GM23248 (cell line): ENCODE data around the gene NECAP2. TPM values are rescaled to one million over a fixed set of nuclear protein-coding genes. Genes with fewer than 3 reads are reported as not detected.

ENCODE experiments used
- DNase-seq: peaks from one replicate; pipeline ENCODE4 v3.0.0-alpha.2; 2015
- H2AFZ ChIP-seq: fragments of 200-600 bp; sonication (generic); 2 replicates; pipeline ENCODE4 v1.6.1; 2016; ENCODE audit warnings: antibody characterized with exemption
- H3F3A ChIP-seq: fragments of 200-600 bp; sonication (generic); 2 replicates; pipeline ENCODE4 v1.6.1; 2016; ENCODE audit warnings: mild to moderate bottlenecking, antibody characterized with exemption, mixed run types; ENCODE audit not compliant: insufficient read depth
- H3K27ac ChIP-seq: fragments of 200-600 bp; sonication (generic); 2 replicates; pipeline ENCODE4 v1.5.1; 2016; ENCODE audit warnings: mild to moderate bottlenecking
- H3K27me3 ChIP-seq: fragments of 200-600 bp; sonication (generic); replicated peaks from 2 replicates; pipeline ENCODE4 v1.6.1; 2016; ENCODE audit warnings: mild to moderate bottlenecking; ENCODE audit not compliant: insufficient read depth
- H3K36me3 ChIP-seq: fragments of 200-600 bp; sonication (generic); 2 replicates; pipeline ENCODE4 v1.6.1; 2016; ENCODE audit warnings: low read depth, mild to moderate bottlenecking
- H3K4me1 ChIP-seq: fragments of 200-600 bp; sonication (generic); 2 replicates; pipeline ENCODE4 v1.6.1; 2016; ENCODE audit warnings: mild to moderate bottlenecking; ENCODE audit not compliant: insufficient read depth
- H3K4me2 ChIP-seq: fragments of 200-600 bp; sonication (generic); one replicate; pipeline ENCODE4 v1.6.1; 2016; ENCODE audit warnings: mild to moderate bottlenecking; ENCODE audit not compliant: unreplicated experiment
- H3K4me3 ChIP-seq: fragments of 200-600 bp; sonication (generic); 2 replicates; pipeline ENCODE4 v1.5.1; 2016; ENCODE audit warnings: mild to moderate bottlenecking
- H3K79me2 ChIP-seq: fragments of 200-600 bp; sonication (generic); 2 replicates; pipeline ENCODE4 v1.6.1; 2016; ENCODE audit warnings: mild to moderate bottlenecking; ENCODE audit not compliant: insufficient read depth
- H3K9ac ChIP-seq: fragments of 200-600 bp; sonication (generic); 2 replicates; pipeline ENCODE4 v1.6.1; 2016; ENCODE audit warnings: mild to moderate bottlenecking
- H3K9me2 ChIP-seq: fragments of 200-600 bp; sonication (generic); 2 replicates; pipeline ENCODE4 v1.6.1; 2016; ENCODE audit warnings: mixed run types, mild to moderate bottlenecking, moderate library complexity; ENCODE audit not compliant: insufficient read depth
- H3K9me3 ChIP-seq: fragments of 200-600 bp; sonication (generic); one replicate; pipeline ENCODE4 v1.6.1; 2017; ENCODE audit warnings: low read depth
- H4K20me1 ChIP-seq: fragments of 200-600 bp; sonication (generic); 2 replicates; pipeline ENCODE4 v1.6.0; 2016; ENCODE audit not compliant: insufficient read depth
- EZH2 ChIP-seq: fragments of 200-600 bp; sonication (generic); IDR thresholded peaks from 2 replicates; pipeline ENCODE4 v1.6.1; 2018; ENCODE audit warnings: antibody characterized with exemption, mild to moderate bottlenecking; ENCODE audit not compliant: insufficient read depth, poor library complexity, severe bottlenecking
- EZH2phosphoT487 ChIP-seq: fragments of 200-600 bp; sonication (generic); IDR thresholded peaks from 2 replicates; pipeline ENCODE4 v1.6.1; 2018; ENCODE audit warnings: antibody characterized with exemption, moderate library complexity, mild to moderate bottlenecking, low read depth; ENCODE audit not compliant: insufficient read depth
- WGBS, 2 experiments: methylation state at CpG; one replicate each; pipeline ENCODE4 v1.1.6; 2015 to 2017; ENCODE audit warnings: low lambda C conversion rate in 2 of 2, low coverage in 1 of 2; ENCODE audit errors: missing lambda C conversion rate in 2 of 2; 5-methylcytosine and 5-hydroxymethylcytosine counted together
- in situ Hi-C: fragments of 300-500 bp; cut with MboI; formaldehyde crosslinking; loops from 2 replicates; pipeline ENCODE4 v1.15.0; 2020
- polyA plus RNA-seq: library from polyadenylated mRNA; unstranded; fragments of >200 nt; fragmentation: Nextera tagmentation; extraction: Ambion mirVana; gene quantifications from 2 replicates; pipeline ENCODE4 v1.2.1, GENCODE V29; 2016
- total RNA-seq: library from RNA; depleted of rRNA; stranded (reverse); fragments of >200 nt; shearing (Covaris generic); gene quantifications from 2 replicates; pipeline ENCODE4 v1.2.3, GENCODE V29; 2014; rRNA removed

The NECAP2 gene
- total RNA-seq (112 and 117 TPM in 2 replicates), polyA plus RNA-seq (102 and 106 TPM in 2 replicates)

- no peaks in the 10 kb centered on the region for H4K20me1 ChIP-seq
- no peaks in the 10 kb centered on the region for H3K9me2 ChIP-seq
- H3K4me2 ChIP-seq = peak within 1 kb of the TSS; percentile 90
- 0 to 1% methylated on average over 46 to 66 of the region's 68 CpGs for WGBS, 2 experiments
- TF ChIP-seq EZH2 (no peak), EZH2phosphoT487 (no peak)
- H3K4me3 ChIP-seq = peak within 1 kb of the TSS; percentile 100
- in situ Hi-C loops = no loop called here
- peak; percentile 96 for DNase-seq
- H3K79me2 ChIP-seq = peaks cover 52% of the 10 kb centered on the region
- H3F3A ChIP-seq = no peaks in the 10 kb centered on the region
- H3K27me3 ChIP-seq = no peaks in the 10 kb centered on the region
- H3K4me1 ChIP-seq = no peaks in the 10 kb centered on the region
- peak within 1 kb of the TSS; percentile 97 for H2AFZ ChIP-seq
- peak within 1 kb of the TSS; percentile 91 for H3K9ac ChIP-seq
- H3K9me3 ChIP-seq = no peaks in the 10 kb centered on the region
- H3K27ac ChIP-seq = peak within 1 kb of the TSS; percentile 29
- peaks cover 11% of the 10 kb centered on the region; the same call in 1 of the 2 replicates for H3K36me3 ChIP-seq
Measured at GRCh38 chr1:16440470-16441281, at the start of gene NECAP2. Gene NECAP2, plus strand, starts transcription at chr1:16440724. Its CDS starts 38 bp downstream, at chr1:16440762.

GRCh38 chr1:16391411-16391810, 49.1 kb upstream of the NECAP2 start:
- Histone ChIP-seq H3K36me3 (peaks cover 9% of the 10 kb centered on the region; the same call in 1 of the 2 replicates), H3K79me2 (peaks cover 99% of the 10 kb centered on the region), H3K9me2 (no peaks in the 10 kb centered on the region), H3K27ac (no peak overlapping the region), H3K4me3 (no peak overlapping the region), H3K9me3 (no peaks in the 10 kb centered on the region), H3F3A (peaks cover 25% of the 10 kb centered on the region), H3K4me1 (peaks cover 32% of the 10 kb centered on the region), H2AFZ (no peak overlapping the region), H3K9ac (no peak overlapping the region), H4K20me1 (peaks cover 12% of the 10 kb centered on the region), H3K27me3 (no peaks in the 10 kb centered on the region), H3K4me2 (no peak overlapping the region)
- no peak for TF ChIP-seq EZH2phosphoT487
- TF ChIP-seq EZH2 = no peak
- 82 to 85% methylated on average over 3 of the region's 3 CpGs for WGBS, 2 experiments
- no peak for DNase-seq
- in situ Hi-C loops = no loop called here

GRCh38 chr1:16392740-16393569, 47.6 kb upstream of the NECAP2 start:
- Histone ChIP-seq H3F3A (peaks cover 15% of the 10 kb centered on the region; the same call in 1 of the 2 replicates), H3K4me3 (no peak overlapping the region), H3K9ac (no peak overlapping the region), H3K27me3 (no peaks in the 10 kb centered on the region), H3K9me3 (no peaks in the 10 kb centered on the region), H3K27ac (no peak overlapping the region), H3K4me1 (peaks cover 27% of the 10 kb centered on the region), H3K36me3 (peaks cover 9% of the 10 kb centered on the region; the same call in 1 of the 2 replicates), H3K4me2 (no peak overlapping the region), H3K9me2 (no peaks in the 10 kb centered on the region), H4K20me1 (peaks cover 12% of the 10 kb centered on the region), H2AFZ (no peak overlapping the region), H3K79me2 (peaks cover 89% of the 10 kb centered on the region)
- no peak for TF ChIP-seq EZH2
- no peak for TF ChIP-seq EZH2phosphoT487
- in situ Hi-C loops = no loop called here
- 79 to 81% methylated on average over 16 to 21 of the region's 21 CpGs for WGBS, 2 experiments
- DNase-seq = peak; percentile 40
